ENCODE data around the gene URB2. TPM values are rescaled to one million over a fixed set of nuclear protein-coding genes. Genes with fewer than 3 reads are reported as not detected.

The URB2 gene
- total and polyA plus RNA-seq, 2 experiments from 2014 or later, result 7.6 to 44.3 TPM

GRCh38 chr1:229661897-229662296, 35.9 kb downstream of the URB2 start:
- Histone ChIP-seq H3K27me3 (ENCODE audit: insufficient read depth) (no peaks in the 10 kb centered on the region), H3K79me2 (replicated peaks; ENCODE audit: insufficient read depth) (no peaks in the 10 kb centered on the region), H3K9me2 (ENCODE audit: insufficient read depth) (no peaks in the 10 kb centered on the region), H3K4me1 (ENCODE audit: insufficient read depth) (no peaks in the 10 kb centered on the region), H3K4me3 (no peak overlapping the region), H2AFZ (no peak overlapping the region), H3K4me2 (no peak overlapping the region), H3K27ac (ENCODE audit: low read depth) (no peak overlapping the region), H3F3A (replicated peaks; ENCODE audit: low read depth) (no peaks in the 10 kb centered on the region; the same call in 1 of the 2 replicates), H3K36me3 (ENCODE audit: insufficient read depth) (peaks cover 23% of the 10 kb centered on the region), H4K20me1 (replicated peaks; ENCODE audit: insufficient read depth) (0 out of 2 replicates have a peak, but pooled peaks cover 15% of the 10 kb centered on the region)
- no peak for TF ChIP-seq ZNF114 (CRISPR knock-in tag; IDR thresholded peaks at IDR 0.05)
- no peak for TF ChIP-seq EZH2 (IDR thresholded peaks at IDR 0.05; ENCODE audit: low read depth, unreplicated experiment)
- TF ChIP-seq JUNB (IDR thresholded peaks at IDR 0.05; ENCODE audit: unreplicated experiment), result no peak
- no peak for TF ChIP-seq CTCF (conservative IDR thresholded peaks at IDR 0.05; ENCODE audit: low read depth in 2 of 2)
- no peak for TF ChIP-seq NANOG (IDR thresholded peaks at IDR 0.05; ENCODE audit: borderline replicate concordance)
- TF ChIP-seq CREB1 (CRISPR knock-in tag; IDR thresholded peaks at IDR 0.05; ENCODE audit: low read depth), result no peak
- no peak for TF ChIP-seq REST (IDR thresholded peaks at IDR 0.05; ENCODE audit: unreplicated experiment)
- TF ChIP-seq STAT1 (IDR thresholded peaks at IDR 0.05; ENCODE audit: unreplicated experiment), result no peak
- H3K36me3 Mint-ChIP-seq (ENCODE audit: low read depth), result peaks cover 40% of the 10 kb centered on the region; the same call in 2 of the 3 replicates
- peaks cover 6% of the 10 kb centered on the region for H3K27me3 Mint-ChIP-seq (ENCODE audit: insufficient read depth, low read depth, poor library complexity)
- no peak for ATAC-seq
- no peaks in the 10 kb centered on the region for H3K9me3 Mint-ChIP-seq
- peaks cover 7% of the 10 kb centered on the region for H3K4me1 Mint-ChIP-seq
- no peak overlapping the region for H3K4me3 Mint-ChIP-seq
- DNase-seq (ENCODE audit: low spot score), result no peak
- H3K27ac Mint-ChIP-seq, result no peak overlapping the region

- DNase-seq (ENCODE audit: low spot score), result no peak
- no peak overlapping the region for H3K4me2 ChIP-seq
Measured at GRCh38 chr1:229664133-229664689, 38.2 kb downstream of the URB2 start.

More at GRCh38 chr1:229664133-229664689, 38.2 kb downstream of the URB2 start:
- Histone ChIP-seq H3K4me3 (no peak overlapping the region), H3K4me1 (ENCODE audit: insufficient read depth) (no peaks in the 10 kb centered on the region), H4K20me1 (replicated peaks; ENCODE audit: insufficient read depth) (0 out of 2 replicates have a peak, but pooled peaks cover 3% of the 10 kb centered on the region), H3K36me3 (ENCODE audit: insufficient read depth) (peaks cover 8% of the 10 kb centered on the region; the same call in 1 of the 2 replicates), H3K9me2 (ENCODE audit: insufficient read depth) (no peaks in the 10 kb centered on the region), H3K79me2 (replicated peaks; ENCODE audit: insufficient read depth) (no peaks in the 10 kb centered on the region), H3K27me3 (ENCODE audit: insufficient read depth) (no peaks in the 10 kb centered on the region), H2AFZ (no peak overlapping the region), H3F3A (replicated peaks; ENCODE audit: low read depth) (no peaks in the 10 kb centered on the region; the same call in 1 of the 2 replicates), H3K27ac (ENCODE audit: low read depth) (no peak overlapping the region)
- Mint-ChIP-seq H3K9me3 (no peaks in the 10 kb centered on the region), H3K36me3 (ENCODE audit: low read depth) (peaks cover 20% of the 10 kb centered on the region; the same call in 2 of the 3 replicates), H3K27ac (no peak overlapping the region), H3K4me1 (peaks cover 7% of the 10 kb centered on the region), H3K4me3 (no peak overlapping the region), H3K27me3 (ENCODE audit: insufficient read depth, low read depth, poor library complexity) (peaks cover 7% of the 10 kb centered on the region)
- no peak for ATAC-seq
- TF ChIP-seq ZNF331 (CRISPR knock-in tag; IDR thresholded peaks at IDR 0.05; ENCODE audit: low read depth), result no peak
- no peak for TF ChIP-seq CREB1 (CRISPR knock-in tag; IDR thresholded peaks at IDR 0.05; ENCODE audit: low read depth)
